Jurkat, Clone E6-1 (cell line): ENCODE measurements around the gene TARS1.
"Not testable (repeated sequence)": the region's sequence is repeated elsewhere in the genome, so short reads cannot be mapped to it uniquely, and the experiment has no call there.

Experiments
- DNase-seq: peaks from one replicate; pipeline ENCODE4 v3.0.0-alpha.2; 2011; ENCODE audit warnings: low read depth, low spot score
- H3K4me3 ChIP-seq: 2 replicates; pipeline ENCODE4 v1.5.1; 2011; ENCODE audit warnings: mild to moderate bottlenecking, low read length, control low read depth, moderate library complexity

TARS1 gene

GRCh38 chr5:33477816-33478215, 37.1 kb downstream of the TARS1 start:
- no peak for DNase-seq
- no peak overlapping the region for H3K4me3 ChIP-seq

- no peak for DNase-seq
- no peak overlapping the region for H3K4me3 ChIP-seq
Observed at GRCh38 chr5:33479311-33479710, 38.5 kb downstream of the TARS1 start.

- H3K4me3 ChIP-seq, result no peak overlapping the region
- DNase-seq, result no peak
Observed at GRCh38 chr5:33480876-33481275, 40.1 kb downstream of the TARS1 start.

GRCh38 chr5:33482335-33482734, 41.6 kb downstream of the TARS1 start:
- H3K4me3 ChIP-seq, result no peak overlapping the region
- DNase-seq, result no peak

- no peak for DNase-seq
- no peak overlapping the region for H3K4me3 ChIP-seq
Observed at GRCh38 chr5:33487236-33487635, 46.5 kb downstream of the TARS1 start.

GRCh38 chr5:33488558-33489355, 48.0 kb downstream of the TARS1 start:
- DNase-seq, result no peak
- H3K4me3 ChIP-seq, result no peak overlapping the region

GRCh38 chr5:33489481-33490067, 48.8 kb downstream of the TARS1 start:
- no peak overlapping the region for H3K4me3 ChIP-seq
- no peak for DNase-seq

GRCh38 chr5:33490071-33490665, 49.4 kb downstream of the TARS1 start:
- H3K4me3 ChIP-seq, result no peak overlapping the region
- no peak for DNase-seq

- no peak for DNase-seq
- no peak overlapping the region for H3K4me3 ChIP-seq
Observed at GRCh38 chr5:33491941-33492340, 51.2 kb downstream of the TARS1 start.

- no peak for DNase-seq
- no peak overlapping the region for H3K4me3 ChIP-seq
Observed at GRCh38 chr5:33494466-33494865, 53.7 kb downstream of the TARS1 start.

- DNase-seq, result no peak
- H3K4me3 ChIP-seq, result no peak overlapping the region
Observed at GRCh38 chr5:33501260-33501659, 60.5 kb downstream of the TARS1 start.

- no peak for DNase-seq
- no peak overlapping the region for H3K4me3 ChIP-seq
Observed at GRCh38 chr5:33501899-33502298, 61.1 kb downstream of the TARS1 start.

- no peak overlapping the region for H3K4me3 ChIP-seq
- no peak for DNase-seq
Observed at GRCh38 chr5:33504570-33504969, 63.8 kb downstream of the TARS1 start.

GRCh38 chr5:33507426-33507825, 66.7 kb downstream of the TARS1 start:
- no peak overlapping the region for H3K4me3 ChIP-seq
- no peak for DNase-seq

GRCh38 chr5:33509036-33509435, 68.3 kb downstream of the TARS1 start:
- DNase-seq, result no peak
- no peak overlapping the region for H3K4me3 ChIP-seq

GRCh38 chr5:33513462-33514185, 72.9 kb downstream of the TARS1 start:
- no peak for DNase-seq
- H3K4me3 ChIP-seq, result no peak overlapping the region

GRCh38 chr5:33515366-33515765, 74.6 kb downstream of the TARS1 start:
- not testable (repeated sequence) for H3K4me3 ChIP-seq, DNase-seq

GRCh38 chr5:33516421-33516820, 75.7 kb downstream of the TARS1 start:
- no peak overlapping the region for H3K4me3 ChIP-seq
- no peak for DNase-seq
